IMR-90 (cell line): ENCODE measurements around the gene BANP. TPM values are rescaled to one million over a fixed set of nuclear protein-coding genes. Genes with fewer than 3 reads are reported as not detected.

Source experiments
- ATAC-seq: fragments of 200-7000 bp; cut with Tn5 transposase; 2 replicates; pipeline ENCODE4 v1.9.1; 2020; ENCODE audit warnings: low read depth, mild to moderate bottlenecking, moderate library complexity
- BruUV-seq: library from RNA; stranded (reverse); fragments of 400-500 nt; replicated peaks from 2 replicates; lab custom pipeline; 2021; lab: Mats Ljungman, UMichigan
- CTCF ChIA-PET: fragments of 300-600 bp; formaldehyde crosslinking; extraction: SDS; loops from one replicate; lab custom pipeline; 2021; ENCODE audit warnings: antibody characterized with exemption; lab: Yijun Ruan, JAX
- POLR2A ChIA-PET: fragments of 300-600 bp; sonication (Branson Sonifier 250); formaldehyde crosslinking; loops from one replicate; lab custom pipeline; 2022; ENCODE audit warnings: antibody characterized with exemption; ENCODE audit not compliant: unreplicated experiment; lab: Charles Lee
- DNase-seq: peaks from one replicate; pipeline ENCODE4 v3.0.0; 2013
- H2AFZ ChIP-seq: replicated peaks from 2 replicates; pipeline ENCODE3; 2013; ENCODE audit warnings: low read length, mild to moderate bottlenecking; ENCODE audit not compliant: poor library complexity
- H2AK5ac ChIP-seq: 2 replicates; pipeline ENCODE4 v1.6.1; 2013; ENCODE audit warnings: low read depth, low read length, inconsistent platforms
- H2AK9ac ChIP-seq: replicated peaks from 2 replicates; pipeline ENCODE3; 2013; ENCODE audit warnings: mild to moderate bottlenecking, low read depth, low read length, moderate library complexity; ENCODE audit not compliant: poor library complexity
- H2BK120ac ChIP-seq: 2 replicates; pipeline ENCODE4 v1.6.1; 2013; ENCODE audit warnings: low read depth, low read length, inconsistent platforms
- H2BK15ac ChIP-seq: 3 replicates; pipeline ENCODE4 v1.6.1; 2013; ENCODE audit warnings: low read depth, low read length, inconsistent platforms
- H2BK20ac ChIP-seq: 2 replicates; pipeline ENCODE4 v1.6.1; 2013; ENCODE audit warnings: low read depth, mild to moderate bottlenecking, inconsistent platforms, low read length, moderate library complexity
- H2BK5ac ChIP-seq: 2 replicates; pipeline ENCODE4 v1.6.1; 2013; ENCODE audit warnings: mild to moderate bottlenecking, low read depth, low read length, inconsistent platforms; ENCODE audit not compliant: poor library complexity, severe bottlenecking
- H3K14ac ChIP-seq: replicated peaks from 2 replicates; pipeline ENCODE4 v1.6.1; 2013; ENCODE audit warnings: low read depth, low read length, inconsistent platforms
- H3K18ac ChIP-seq: 2 replicates; pipeline ENCODE4 v1.6.1; 2013; ENCODE audit warnings: low read depth, low read length, control low read depth
- H3K23ac ChIP-seq: 2 replicates; pipeline ENCODE4 v1.6.1; 2013; ENCODE audit warnings: low read depth, low read length, inconsistent platforms
- H3K27ac ChIP-seq: 2 replicates; pipeline ENCODE4 v1.5.1; 2013; ENCODE audit warnings: mild to moderate bottlenecking, control low read depth, low read length; ENCODE audit not compliant: insufficient read depth
- H3K27me3 ChIP-seq: 2 replicates; pipeline ENCODE4 v1.6.1; 2013; ENCODE audit warnings: low read length; ENCODE audit not compliant: control insufficient read depth, insufficient read depth
- H3K36me3 ChIP-seq: 2 replicates; pipeline ENCODE4 v1.6.1; 2013; ENCODE audit warnings: low read length, mixed read lengths; ENCODE audit not compliant: control insufficient read depth, insufficient read depth
- H3K4ac ChIP-seq: 2 replicates; pipeline ENCODE4 v1.6.1; 2013; ENCODE audit warnings: low read depth, low read length, inconsistent platforms
- H3K4me1 ChIP-seq: 2 replicates; pipeline ENCODE4 v1.6.1; 2013; ENCODE audit warnings: low read length, mixed read lengths; ENCODE audit not compliant: control insufficient read depth, insufficient read depth
- H3K4me2 ChIP-seq: 2 replicates; pipeline ENCODE4 v1.6.1; 2013; ENCODE audit warnings: low read depth, mild to moderate bottlenecking, control low read depth, low read length, moderate library complexity
- H3K4me3 ChIP-seq: 2 replicates; pipeline ENCODE4 v1.5.1; 2013; ENCODE audit warnings: low read depth, mild to moderate bottlenecking, control low read depth, low read length, moderate library complexity; ENCODE audit not compliant: insufficient read depth
- H3K56ac ChIP-seq: 2 replicates; pipeline ENCODE4 v1.6.1; 2013; ENCODE audit warnings: low read length, inconsistent platforms; ENCODE audit not compliant: insufficient read depth; ENCODE audit errors: extremely low read depth
- H3K79me1 ChIP-seq, 2 experiments: 2 replicates each; pipeline ENCODE4 v1.6.1; 2013; ENCODE audit warnings: low read length in 2 of 2, inconsistent platforms in 1 of 2, low read depth in 1 of 2
- H3K9ac ChIP-seq: 2 replicates; pipeline ENCODE4 v1.6.1; 2013; ENCODE audit warnings: low read depth, low read length, control low read depth
- H3K9me1 ChIP-seq: 2 replicates; pipeline ENCODE4 v1.6.1; 2013; ENCODE audit warnings: low read length, inconsistent platforms; ENCODE audit not compliant: insufficient read depth
- H3K9me3 ChIP-seq: 2 replicates; pipeline ENCODE4 v1.6.1; 2013; ENCODE audit warnings: low read length; ENCODE audit not compliant: control insufficient read depth, insufficient read depth
- H4K20me1 ChIP-seq: 2 replicates; pipeline ENCODE4 v1.6.1; 2013; ENCODE audit warnings: low read length, inconsistent platforms; ENCODE audit not compliant: insufficient read depth
- H4K5ac ChIP-seq: 2 replicates; pipeline ENCODE4 v1.6.1; 2013; ENCODE audit warnings: mild to moderate bottlenecking, low read depth, low read length, control low read depth
- H4K8ac ChIP-seq, 2 experiments: 2 replicates each; pipeline ENCODE4 v1.6.1; 2013; ENCODE audit warnings: low read depth in 2 of 2, low read length in 2 of 2, control low read depth in 1 of 2, inconsistent platforms in 1 of 2
- H4K91ac ChIP-seq: 2 replicates; pipeline ENCODE4 v1.6.1; 2013; ENCODE audit warnings: low read depth, low read length, inconsistent platforms; ENCODE audit not compliant: insufficient read depth
- FOS ChIP-seq: fragments of 150-350 bp; IDR thresholded peaks from 2 replicates; pipeline ENCODE4 v1.6.1; 2016; ENCODE audit warnings: low read depth, low read length
- MAFK ChIP-seq: IDR thresholded peaks from 2 replicates; pipeline ENCODE4 v1.6.1; 2012; ENCODE audit warnings: low read depth, low read length, improper control_type of control experiment
- NFE2L2 ChIP-seq: fragments of 150-350 bp; IDR thresholded peaks from 2 replicates; pipeline ENCODE4 v1.6.1; 2016; ENCODE audit warnings: low read depth, mild to moderate bottlenecking, low read length
- POLR2A ChIP-seq: IDR thresholded peaks from 2 replicates; pipeline ENCODE4 v1.6.1; 2012; ENCODE audit warnings: mild to moderate bottlenecking, low read depth, low read length
- WGBS, 2 experiments: methylation state at CpG; one replicate each; pipeline versions ENCODE4 v1.1.5 to v1.1.7; 2013; ENCODE audit warnings: missing lambda C conversion rate in 2 of 2; ENCODE audit not compliant: insufficient read length in 1 of 2; ENCODE audit errors: extremely low coverage in 2 of 2; 5-methylcytosine and 5-hydroxymethylcytosine counted together
- dilution Hi-C: fragments of 300-500 bp; cut with HindIII; formaldehyde crosslinking; loops from one replicate; pipeline ENCODE4 v1.14.3; 2018; ENCODE audit warnings: low sequenced_read_pairs; ENCODE audit not compliant: unreplicated experiment
- in situ Hi-C: fragments of 300-500 bp; cut with MboI; formaldehyde crosslinking; loops from 3 replicates; pipeline ENCODE4 v1.14.3; 2019; ENCODE audit warnings: low sequenced_read_pairs, inconsistent platforms, mixed read lengths
- intact Hi-C: fragments of 100-400 bp; cut with micrococcal nuclease; formaldehyde crosslinking; loops from 2 replicates; pipeline ENCODE4 v1.10.0; 2022
- polyA plus RNA-seq, 3 experiments: library from polyadenylated mRNA; depleted of rRNA; stranded (reverse); fragments of >200 nt; gene quantifications; 2 replicates each; pipeline ENCODE4 v1.2.3, GENCODE V29; 2012; ENCODE audit warnings: low replicate concordance in 1 of 3
- total RNA-seq: library from RNA; depleted of rRNA; stranded (reverse); fragments of >200 nt; gene quantifications from 2 replicates; pipeline ENCODE4 v1.2.3, GENCODE V29; 2012
- TF ChIP-seq, protein P1 (sequence below): conservative IDR thresholded peaks from 2 replicates; pipeline ENCODE4 v1.5.1; 2012; ENCODE audit warnings: mild to moderate bottlenecking, low read depth, low read length, improper control_type of control experiment

BANP gene
- total and polyA plus RNA-seq, 2 of the 4 experiments (the other 2 are of a cell fraction) = 17.4 to 17.9 TPM

DNA sequence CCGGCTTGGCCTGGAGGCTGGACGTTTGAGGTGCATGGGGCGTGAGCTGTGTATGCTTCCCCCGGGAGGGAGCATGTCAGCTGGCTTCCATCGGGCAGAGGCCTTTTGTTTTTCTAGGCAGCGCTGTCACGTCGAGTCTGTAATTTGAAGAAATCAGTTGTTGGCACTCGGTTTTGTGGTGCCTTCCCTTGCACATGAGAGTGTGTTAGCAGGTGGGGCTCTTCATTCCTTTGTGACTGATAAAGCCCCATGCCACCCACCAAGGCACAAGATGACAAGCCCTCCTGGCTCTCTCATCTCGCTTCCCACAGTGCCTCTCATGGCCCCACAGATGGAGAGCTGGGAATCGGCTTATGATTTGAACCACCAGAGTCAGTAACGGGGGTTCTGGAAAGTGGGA lies 72.1 kb downstream of the BANP start:
- intact Hi-C loops (loop anchor here (10.0 kb wide), 1 partner anchor 361 kb away; the partner anchor contains the start of gene ZNF469), dilution Hi-C loops (no loop called here), in situ Hi-C loops (no loop called here)
- CTCF ChIA-PET = no interaction called here
- Histone ChIP-seq H3K27me3 (no peaks in the 10 kb centered on the region), H3K14ac (no peak overlapping the region), H3K23ac (no peak overlapping the region), H2AFZ (no peak overlapping the region), H2BK20ac (no peak overlapping the region), H2AK5ac (peak overlapping the region; percentile 85), H4K91ac (no peak overlapping the region), H3K18ac (no peak overlapping the region), H3K56ac (no peak overlapping the region; the same call in 1 of the 2 replicates), H3K36me3 (peaks cover 12% of the 10 kb centered on the region; the same call in 1 of the 2 replicates), H3K4me1 (peaks cover 8% of the 10 kb centered on the region), H4K5ac (no peak overlapping the region), H3K79me1 (peaks cover 6 to 23% of the 10 kb centered on the region in 2 experiments; a peak in 3 of 4 replicates), H2BK15ac (no peak overlapping the region), H3K27ac (no peak overlapping the region), H3K9me1 (no peaks in the 10 kb centered on the region), H3K4ac (no peak overlapping the region; the same call in 1 of the 2 replicates), H3K4me2 (no peak overlapping the region), H2BK120ac (no peak overlapping the region), H4K8ac (no peak overlapping the region), H2AK9ac (no peak overlapping the region), H3K9me3 (no peaks in the 10 kb centered on the region), H3K4me3 (no peak overlapping the region), H3K9ac (no peak overlapping the region), H4K20me1 (no peaks in the 10 kb centered on the region), H2BK5ac (no peak overlapping the region)
- no peak for TF ChIP-seq NFE2L2
- no peak for TF ChIP-seq POLR2A
- TF ChIP-seq, protein P1, sequence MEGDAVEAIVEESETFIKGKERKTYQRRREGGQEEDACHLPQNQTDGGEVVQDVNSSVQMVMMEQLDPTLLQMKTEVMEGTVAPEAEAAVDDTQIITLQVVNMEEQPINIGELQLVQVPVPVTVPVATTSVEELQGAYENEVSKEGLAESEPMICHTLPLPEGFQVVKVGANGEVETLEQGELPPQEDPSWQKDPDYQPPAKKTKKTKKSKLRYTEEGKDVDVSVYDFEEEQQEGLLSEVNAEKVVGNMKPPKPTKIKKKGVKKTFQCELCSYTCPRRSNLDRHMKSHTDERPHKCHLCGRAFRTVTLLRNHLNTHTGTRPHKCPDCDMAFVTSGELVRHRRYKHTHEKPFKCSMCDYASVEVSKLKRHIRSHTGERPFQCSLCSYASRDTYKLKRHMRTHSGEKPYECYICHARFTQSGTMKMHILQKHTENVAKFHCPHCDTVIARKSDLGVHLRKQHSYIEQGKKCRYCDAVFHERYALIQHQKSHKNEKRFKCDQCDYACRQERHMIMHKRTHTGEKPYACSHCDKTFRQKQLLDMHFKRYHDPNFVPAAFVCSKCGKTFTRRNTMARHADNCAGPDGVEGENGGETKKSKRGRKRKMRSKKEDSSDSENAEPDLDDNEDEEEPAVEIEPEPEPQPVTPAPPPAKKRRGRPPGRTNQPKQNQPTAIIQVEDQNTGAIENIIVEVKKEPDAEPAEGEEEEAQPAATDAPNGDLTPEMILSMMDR = no peak
- TF ChIP-seq MAFK = no peak
- no peak for TF ChIP-seq FOS
- POLR2A ChIA-PET = no interaction called here
- no TSS peak for BruUV-seq
- ATAC-seq (no peak), DNase-seq (no peak)
- WGBS, 2 experiments = no CpG with 5 or more reads among the region's 12 CpGs
